ENCODE results near the gene S100PBP. TPM values are rescaled to one million over a fixed set of nuclear protein-coding genes. Genes with fewer than 3 reads are reported as not detected.
A peak's percentile ranks its signal among the peaks of the same experiment; 100 is the strongest.
"Not testable (repeated sequence)": the region's sequence is repeated elsewhere in the genome, so short reads cannot be mapped to it uniquely, and the experiment has no call there.

S100PBP gene
- total RNA-seq, 1 donor from 2014 or later, result 66.1 TPM

DNA sequence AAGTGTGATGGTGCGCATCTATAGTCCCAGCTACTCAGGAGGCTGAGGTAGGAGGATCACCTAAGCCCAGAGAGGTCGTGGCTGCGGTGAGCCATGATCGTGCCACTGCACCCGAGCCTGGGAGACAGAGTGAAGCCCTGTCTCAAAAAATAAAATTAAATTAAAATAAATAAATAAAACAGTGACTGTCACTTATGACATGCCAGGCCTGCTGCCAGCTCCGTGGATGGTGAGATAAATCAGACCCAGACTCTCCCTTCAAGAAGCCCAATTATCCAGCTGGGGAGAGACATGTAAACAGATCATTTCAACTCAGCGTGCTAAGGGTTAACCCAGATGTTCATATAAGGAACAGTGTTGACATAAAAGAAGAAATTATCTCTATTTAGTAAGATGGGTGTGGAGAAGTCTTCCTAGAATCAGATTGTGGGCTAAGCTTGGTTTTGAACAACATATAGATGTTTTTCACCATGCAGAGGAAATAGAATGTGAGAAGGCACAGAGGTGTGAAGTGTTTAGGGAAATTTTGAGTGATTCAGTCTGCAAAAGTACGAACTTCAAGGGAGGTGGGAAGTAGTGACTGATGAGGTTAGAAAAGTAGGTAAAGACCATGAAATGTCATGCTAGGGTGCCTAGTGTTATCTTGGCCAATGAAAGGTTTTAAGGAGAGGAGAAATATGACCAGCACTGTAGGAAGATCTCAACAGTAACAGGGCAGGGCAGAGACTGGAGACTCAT lies 18.6 kb upstream of the S100PBP start:
- Mint-ChIP-seq H3K4me1 (ENCODE audit: low read depth) (no peaks in the 10 kb centered on the region), H3K9me3 (ENCODE audit: low read depth) (peaks cover 2% of the 10 kb centered on the region), H3K27me3 (no peaks in the 10 kb centered on the region), H3K36me3 (ENCODE audit: insufficient read depth) (peaks cover 32% of the 10 kb centered on the region), H3K4me3 (ENCODE audit: low read depth) (no peak overlapping the region), H3K27ac (no peak overlapping the region)
- no peak for TF ChIP-seq CTCF (IDR thresholded peaks at IDR 0.05; ENCODE audit: unreplicated experiment)
- no peak for DNase-seq (ENCODE audit: low spot score, unreplicated experiment)

- Mint-ChIP-seq H3K4me3 (ENCODE audit: low read depth) (no peak overlapping the region), H3K27me3 (no peaks in the 10 kb centered on the region), H3K36me3 (ENCODE audit: insufficient read depth) (peaks cover 41% of the 10 kb centered on the region), H3K27ac (peak overlapping the region; percentile 74), H3K9me3 (ENCODE audit: low read depth) (peaks cover 5% of the 10 kb centered on the region), H3K4me1 (ENCODE audit: low read depth) (no peaks in the 10 kb centered on the region)
- TF ChIP-seq CTCF (IDR thresholded peaks at IDR 0.05; ENCODE audit: unreplicated experiment), result no peak
- no peak for DNase-seq (ENCODE audit: low spot score, unreplicated experiment)
Measured at GRCh38 chr1:32801096-32801715, 16.2 kb upstream of the S100PBP start.

- H3K27me3 Mint-ChIP-seq; DNase-seq (ENCODE audit: low spot score, unreplicated experiment); H3K4me3 Mint-ChIP-seq (ENCODE audit: low read depth); H3K4me1 Mint-ChIP-seq (ENCODE audit: low read depth); H3K27ac Mint-ChIP-seq; H3K9me3 Mint-ChIP-seq (ENCODE audit: low read depth): not testable (repeated sequence)
- peaks cover 47% of the 10 kb centered on the region for H3K36me3 Mint-ChIP-seq (ENCODE audit: insufficient read depth)
Measured at GRCh38 chr1:32804460-32804859, 13.0 kb upstream of the S100PBP start.

GRCh38 chr1:32806290-32806689 lies 11.2 kb upstream of the S100PBP start:
- TF ChIP-seq CTCF (IDR thresholded peaks at IDR 0.05; ENCODE audit: unreplicated experiment), result no peak
- no peak overlapping the region for H3K4me3 Mint-ChIP-seq (ENCODE audit: low read depth)
- no peaks in the 10 kb centered on the region for H3K27me3 Mint-ChIP-seq
- peaks cover 5% of the 10 kb centered on the region for H3K9me3 Mint-ChIP-seq (ENCODE audit: low read depth)
- H3K27ac Mint-ChIP-seq, result no peak overlapping the region
- peaks cover 12% of the 10 kb centered on the region for H3K4me1 Mint-ChIP-seq (ENCODE audit: low read depth)
- DNase-seq (ENCODE audit: low spot score, unreplicated experiment), result no peak
- peaks cover 45% of the 10 kb centered on the region for H3K36me3 Mint-ChIP-seq (ENCODE audit: insufficient read depth)

- Mint-ChIP-seq H3K4me1 (ENCODE audit: low read depth) (peaks cover 19% of the 10 kb centered on the region), H3K4me3 (ENCODE audit: low read depth) (no peak overlapping the region), H3K36me3 (ENCODE audit: insufficient read depth) (peaks cover 41% of the 10 kb centered on the region), H3K9me3 (ENCODE audit: low read depth) (peaks cover 5% of the 10 kb centered on the region), H3K27ac (peak overlapping the region; percentile 76), H3K27me3 (no peaks in the 10 kb centered on the region)
- DNase-seq (ENCODE audit: low spot score, unreplicated experiment), result no peak
- no peak for TF ChIP-seq CTCF (IDR thresholded peaks at IDR 0.05; ENCODE audit: unreplicated experiment)
Measured at GRCh38 chr1:32806910-32807523, 10.4 kb upstream of the S100PBP start.
